Testis (tissue), 3 donors: ENCODE measurements around the gene SMAP2. TPM values are rescaled to one million over a fixed set of nuclear protein-coding genes. Genes with fewer than 3 reads are reported as not detected.
A peak's percentile ranks its signal among the peaks of the same experiment; 100 is the strongest.

Experiments used
- DNase-seq: peaks from one replicate; pipeline ENCODE4 v3.0.0-alpha.2; 2019
- H3K27ac ChIP-seq, 2 donors: fragments of 200-600 bp; sonication (generic); one replicate each; pipeline ENCODE4 v1.5.1; 2019
- H3K27me3 ChIP-seq: fragments of 200-600 bp; sonication (generic); one replicate; pipeline ENCODE4 v1.5.1; 2019
- H3K36me3 ChIP-seq: fragments of 200-600 bp; sonication (generic); one replicate; pipeline ENCODE4 v1.5.1; 2017; ENCODE audit warnings: low read depth; ENCODE audit errors: missing control alignments
- H3K4me1 ChIP-seq: fragments of 200-600 bp; sonication (generic); one replicate; pipeline ENCODE4 v1.5.1; 2019
- H3K4me3 ChIP-seq, 2 donors: fragments of 200-600 bp; sonication (generic); one replicate each; pipeline ENCODE4 v1.5.1; 2017 to 2019
- H3K9me3 ChIP-seq: fragments of 200-600 bp; sonication (generic); one replicate; pipeline ENCODE4 v1.5.1; 2017
- POLR2A ChIP-seq: fragments of 450-650 bp; IDR thresholded peaks from one replicate; pipeline ENCODE4 v1.6.1; 2017; ENCODE audit warnings: antibody characterized with exemption, mild to moderate bottlenecking, moderate library complexity
- WGBS, 2 donors: methylation state at CpG; one replicate each; pipeline ENCODE4 v1.1.5; 2018; 5-methylcytosine and 5-hydroxymethylcytosine counted together
- intact Hi-C: fragments of 100-400 bp; cut with DNase I; formaldehyde crosslinking; loops from one replicate; pipeline ENCODE4 v1.15.1; 2023; ENCODE audit warnings: low total_unique reads
- polyA plus RNA-seq: library from polyadenylated mRNA; stranded (reverse); fragments of 350-450 nt; fragmentation: Illumina TruSeq; extraction: RNeasy Lipid Tissue Mini Kit (QIAGEN cat#74804); gene quantifications from one replicate; pipeline ENCODE4 v1.2.3, GENCODE V29; 2014; ENCODE audit warnings: low read depth, low replicate concordance; ENCODE audit not compliant: insufficient read depth
- total RNA-seq, 2 donors: library from RNA; depleted of rRNA; stranded (reverse); fragments of >200 nt; gene quantifications; one replicate each; pipeline ENCODE4 v1.2.3, GENCODE V29; 2016
- TF ChIP-seq, protein P1 (sequence below), 3 experiments: fragments of 450-650 bp in 2 of 3; fragments of 200-600 bp in 1 of 3; sonication (generic) in 1 of 3; IDR thresholded peaks; one replicate each; pipeline ENCODE4 v1.5.1; 2016 to 2019; ENCODE audit warnings: antibody characterized with exemption in 3 of 3, mild to moderate bottlenecking in 2 of 3, moderate library complexity in 1 of 3

Gene SMAP2
- total and polyA plus RNA-seq, 3 donors from 2014 or later, result 23.0 to 44.3 (median 27.1) TPM

DNA sequence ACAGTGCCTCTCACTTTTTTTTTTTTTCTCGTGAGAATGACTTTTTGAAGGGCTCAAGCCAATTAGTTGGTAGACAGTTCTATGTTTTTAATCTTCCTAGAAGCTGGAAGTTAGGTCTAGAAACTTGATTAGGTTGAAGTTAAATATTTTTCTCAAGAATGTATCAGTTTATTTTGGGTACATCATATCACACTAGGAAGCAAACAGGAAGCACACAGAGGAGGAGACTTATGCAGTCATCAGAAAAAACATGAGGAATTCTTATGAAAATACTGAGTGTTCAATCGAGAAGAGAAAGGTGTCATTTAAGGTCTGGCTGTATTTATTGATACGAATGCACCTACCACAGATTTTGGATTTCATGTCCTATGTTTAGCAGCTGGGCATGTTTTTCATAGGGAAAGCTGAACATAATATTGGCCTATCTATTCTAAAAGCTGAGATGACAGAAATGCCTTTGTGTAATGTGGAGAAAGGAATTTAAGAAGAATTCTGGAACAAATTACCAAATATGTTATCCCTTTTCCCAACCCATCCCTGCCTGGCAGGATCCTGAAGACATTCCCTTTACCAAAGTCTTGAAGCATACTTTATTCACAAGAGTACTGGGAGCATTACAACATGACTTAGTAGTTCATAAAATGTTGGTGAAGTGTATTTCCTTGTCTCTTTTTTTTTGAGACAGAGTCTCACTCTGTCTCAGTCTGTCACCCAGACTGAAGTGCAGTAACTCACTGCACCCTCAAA is 59.3 kb downstream of the SMAP2 start:
- WGBS, 2 donors, result 54 to 59% methylated on average over 3 of the region's 3 CpGs
- Histone ChIP-seq H3K9me3 (no peaks in the 10 kb centered on the region), H3K27me3 (no peaks in the 10 kb centered on the region), H3K4me3 (no peak overlapping the region), H3K4me1 (no peaks in the 10 kb centered on the region), H3K36me3 (no peaks in the 10 kb centered on the region), H3K27ac (no peak overlapping the region)
- intact Hi-C loops, result no loop called here
- DNase-seq, result no peak
- TF ChIP-seq POLR2A, result no peak
- TF ChIP-seq, protein P1, sequence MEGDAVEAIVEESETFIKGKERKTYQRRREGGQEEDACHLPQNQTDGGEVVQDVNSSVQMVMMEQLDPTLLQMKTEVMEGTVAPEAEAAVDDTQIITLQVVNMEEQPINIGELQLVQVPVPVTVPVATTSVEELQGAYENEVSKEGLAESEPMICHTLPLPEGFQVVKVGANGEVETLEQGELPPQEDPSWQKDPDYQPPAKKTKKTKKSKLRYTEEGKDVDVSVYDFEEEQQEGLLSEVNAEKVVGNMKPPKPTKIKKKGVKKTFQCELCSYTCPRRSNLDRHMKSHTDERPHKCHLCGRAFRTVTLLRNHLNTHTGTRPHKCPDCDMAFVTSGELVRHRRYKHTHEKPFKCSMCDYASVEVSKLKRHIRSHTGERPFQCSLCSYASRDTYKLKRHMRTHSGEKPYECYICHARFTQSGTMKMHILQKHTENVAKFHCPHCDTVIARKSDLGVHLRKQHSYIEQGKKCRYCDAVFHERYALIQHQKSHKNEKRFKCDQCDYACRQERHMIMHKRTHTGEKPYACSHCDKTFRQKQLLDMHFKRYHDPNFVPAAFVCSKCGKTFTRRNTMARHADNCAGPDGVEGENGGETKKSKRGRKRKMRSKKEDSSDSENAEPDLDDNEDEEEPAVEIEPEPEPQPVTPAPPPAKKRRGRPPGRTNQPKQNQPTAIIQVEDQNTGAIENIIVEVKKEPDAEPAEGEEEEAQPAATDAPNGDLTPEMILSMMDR (IDR thresholded peaks at IDR 0.05), result no peak

DNA sequence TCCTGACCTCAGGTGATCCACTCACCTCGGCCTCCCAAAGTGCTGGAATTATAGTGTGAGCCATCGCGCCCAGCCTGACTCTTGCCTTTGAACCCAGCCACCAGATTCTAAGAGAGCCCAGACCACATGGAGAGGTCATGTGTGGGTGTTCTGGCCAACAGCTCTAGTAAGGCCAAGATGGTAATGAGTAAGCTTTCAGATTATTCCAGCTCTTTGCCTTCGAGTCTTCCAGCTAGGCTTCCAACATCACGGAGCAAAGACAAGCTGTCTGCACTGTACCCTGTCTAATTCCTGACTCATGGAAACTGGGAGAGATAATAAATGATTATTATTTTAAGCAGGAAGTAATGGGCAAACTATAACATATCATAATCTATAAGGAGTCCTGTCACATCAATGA is 61.9 kb downstream of the SMAP2 start:
- intact Hi-C loops, result no loop called here

DNA sequence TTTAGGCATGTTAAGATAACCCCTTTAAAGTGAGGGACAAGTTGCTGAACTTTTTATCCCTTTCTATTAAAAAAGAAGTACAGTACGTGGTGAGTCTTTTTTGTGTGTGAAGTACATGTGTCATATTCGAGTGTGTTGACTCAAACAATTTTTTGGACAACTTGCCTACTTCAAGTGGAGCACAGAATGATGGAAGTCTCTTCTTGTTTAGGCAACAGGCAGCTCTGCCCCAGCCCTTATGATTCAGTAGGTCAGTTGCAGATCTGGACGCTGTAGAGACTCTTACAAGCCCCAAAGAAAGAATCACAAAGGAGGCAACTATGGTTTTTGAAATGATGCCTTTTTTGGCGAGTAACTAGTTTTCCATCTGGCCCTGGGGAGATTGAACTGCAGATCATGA is 62.3 kb downstream of the SMAP2 start:
- H3K4me3 ChIP-seq, result no peak overlapping the region
- H3K9me3 ChIP-seq, result no peaks in the 10 kb centered on the region
- no peak overlapping the region for H3K27ac ChIP-seq
- WGBS, 2 donors, result 89 to 91% methylated on average over 4 of the region's 4 CpGs
- intact Hi-C loops, result no loop called here
- no peak for DNase-seq
- H3K4me1 ChIP-seq, result no peaks in the 10 kb centered on the region
- no peaks in the 10 kb centered on the region for H3K36me3 ChIP-seq
- no peaks in the 10 kb centered on the region for H3K27me3 ChIP-seq
- no peak for TF ChIP-seq POLR2A
- TF ChIP-seq, protein P1 (IDR thresholded peaks at IDR 0.05), result no peak

More for the DNA sequence above, 61.9 kb downstream of the SMAP2 start:
- H3K27me3 ChIP-seq, result no peaks in the 10 kb centered on the region
- H3K4me1 ChIP-seq, result no peaks in the 10 kb centered on the region
- TF ChIP-seq, protein P1 (IDR thresholded peaks at IDR 0.05), result no peak
- no peak for TF ChIP-seq POLR2A
- no peak overlapping the region for H3K4me3 ChIP-seq
- no peak for DNase-seq
- no peak overlapping the region for H3K27ac ChIP-seq
- WGBS, 2 donors, result 86% methylated on average over 5 of the region's 5 CpGs
- H3K9me3 ChIP-seq, result no peaks in the 10 kb centered on the region
- no peaks in the 10 kb centered on the region for H3K36me3 ChIP-seq

DNA sequence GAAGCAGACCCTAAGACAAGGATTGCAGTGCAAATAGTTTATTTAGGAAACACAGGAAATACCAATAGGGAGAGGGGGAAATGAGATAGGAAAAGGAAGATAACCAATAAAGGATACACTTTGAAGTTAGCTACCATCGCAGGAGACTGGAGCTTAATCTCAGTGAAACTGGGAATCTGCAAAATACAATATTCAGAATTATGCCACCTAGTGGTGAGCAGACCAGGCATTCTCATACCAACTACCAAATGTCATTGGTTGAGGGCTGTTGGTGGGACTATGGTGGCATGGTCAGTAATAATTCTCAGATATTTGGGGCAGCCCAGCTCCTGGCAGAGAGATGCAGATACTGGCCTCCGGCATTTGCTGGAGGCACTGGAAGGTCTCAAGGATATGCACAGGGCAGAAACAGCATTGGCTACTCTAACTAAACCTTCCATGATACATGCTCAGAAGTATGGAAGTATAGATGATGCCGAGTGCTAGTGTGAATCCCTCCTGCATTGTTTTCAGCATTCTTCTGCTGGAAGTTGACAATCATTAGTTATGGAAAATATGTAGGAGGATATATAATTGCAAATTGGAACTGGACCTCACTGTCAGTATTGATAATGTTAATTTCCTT is 65.0 kb downstream of the SMAP2 start:
- no peaks in the 10 kb centered on the region for H3K4me1 ChIP-seq
- no peak overlapping the region for H3K27ac ChIP-seq
- no peaks in the 10 kb centered on the region for H3K9me3 ChIP-seq
- 70 to 71% methylated on average over 3 of the region's 3 CpGs for WGBS, 2 donors
- no peak for TF ChIP-seq POLR2A
- TF ChIP-seq, protein P1 (IDR thresholded peaks at IDR 0.05), result peak in 2 of 3 experiments; percentile 60 to 62
- no peaks in the 10 kb centered on the region for H3K36me3 ChIP-seq
- no peak overlapping the region for H3K4me3 ChIP-seq
- no peaks in the 10 kb centered on the region for H3K27me3 ChIP-seq
- intact Hi-C loops, result no loop called here
- DNase-seq, result peak; percentile 25
